Gastrocnemius medialis (tissue), 4 donors: ENCODE data around the gene TNFRSF13B.
"Not testable (repeated sequence)": the region's sequence is repeated elsewhere in the genome, so short reads cannot be mapped to it uniquely, and the experiment has no call there.

ENCODE experiments used
- CTCF ChIP-seq, 5 experiments: fragments of 450-650 bp in 3 of 5; fragments of 200-600 bp in 2 of 5; sonication (generic) in 2 of 5; IDR thresholded peaks in 4 of 5; conservative IDR thresholded peaks in 1 of 5; 1 replicate in 4 of 5; 2 replicates in 1 of 5; pipeline ENCODE4 v1.5.1; 2016 to 2019; ENCODE audit warnings: antibody characterized with exemption in 5 of 5, mild to moderate bottlenecking in 3 of 5, moderate library complexity in 3 of 5
- POLR2A ChIP-seq, 2 donors: fragments of 450-650 bp; IDR thresholded peaks; one replicate each; pipeline ENCODE4 v1.6.1; 2017; ENCODE audit warnings: antibody characterized with exemption in 2 of 2, mild to moderate bottlenecking in 2 of 2, moderate library complexity in 2 of 2

- TF ChIP-seq CTCF (IDR thresholded peaks at IDR 0.05 in 4 of 5, conservative IDR thresholded peaks at IDR 0.05 in 1 of 5); POLR2A (IDR thresholded peaks at IDR 0.05): not testable (repeated sequence)
Measured at GRCh38 chr17:16996726-16997125, 24.8 kb upstream of the TNFRSF13B start.
